ENCODE results near the gene ACSF3.
A peak's percentile ranks its signal among the peaks of the same experiment; 100 is the strongest.

The ACSF3 gene

DNA sequence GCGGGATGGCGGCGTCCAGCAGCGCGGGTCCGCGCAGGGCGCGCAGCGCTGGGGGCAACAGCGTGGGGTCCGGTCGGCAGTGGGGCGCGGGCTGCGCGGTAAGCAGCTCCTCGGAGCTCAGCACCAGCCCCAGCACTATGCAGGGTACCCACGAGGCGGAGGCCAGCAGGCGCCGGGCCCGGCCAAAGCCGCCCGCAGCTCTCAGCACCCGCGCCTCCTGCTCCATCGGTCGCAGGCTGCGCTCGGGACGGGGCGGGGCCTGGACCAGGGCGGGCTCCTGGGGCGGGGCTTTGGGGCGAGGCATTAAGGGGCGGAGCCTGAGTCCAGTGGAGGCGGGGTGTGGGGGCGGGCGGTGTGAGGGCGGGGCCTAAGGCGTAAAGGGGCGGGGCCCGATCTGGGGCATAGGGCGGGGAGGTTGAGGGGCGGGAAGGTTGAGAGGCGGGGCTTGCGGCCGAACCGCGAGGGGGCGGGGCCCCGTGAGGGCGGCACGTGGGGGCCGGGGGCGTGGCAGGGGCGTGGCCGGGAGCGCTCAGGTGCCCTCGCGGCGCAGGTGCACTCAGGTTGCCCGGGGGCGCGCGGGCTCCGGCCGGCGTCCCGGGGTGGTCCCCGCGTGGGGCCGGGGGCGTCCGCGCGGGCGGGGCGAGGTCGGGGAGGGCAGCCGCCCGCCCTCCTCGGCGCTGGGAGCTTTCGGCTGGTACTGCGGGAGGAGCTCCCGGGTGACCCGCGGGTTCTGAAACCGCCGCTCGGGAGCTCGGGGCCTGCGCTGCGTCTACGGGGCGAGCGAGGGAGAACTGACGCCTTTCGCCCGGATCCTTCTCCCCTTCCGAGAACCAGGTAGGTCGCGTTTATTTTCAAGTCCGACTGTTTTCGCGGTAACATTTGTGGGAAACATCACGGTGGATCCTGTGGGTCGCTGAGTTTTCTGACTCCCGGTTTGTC lies 108.1 kb downstream of the ACSF3 start:
- no CpG with 5 or more reads among the region's 111 CpGs for WGBS (ENCODE audit: extremely low coverage, insufficient coverage, insufficient read length)
- Histone ChIP-seq H3K4me2 (ENCODE audit: low read length) (peak overlapping the region; percentile 72), H3K23ac (ENCODE audit: low read length) (no peak overlapping the region)

GRCh38 chr16:89202422-89203215 lies 109.0 kb downstream of the ACSF3 start:
- Histone ChIP-seq H3K4ac (ENCODE audit: low read depth, low read length) (no peak overlapping the region), H2AFZ (ENCODE audit: insufficient read depth, low read length, poor library complexity) (no peak overlapping the region), H3K27me3 (ENCODE audit: insufficient read depth, low read length) (peaks cover 26% of the 10 kb centered on the region), H2BK120ac (ENCODE audit: insufficient read depth, low read length, poor library complexity) (no peak overlapping the region), H3K79me2 (ENCODE audit: control insufficient read depth, insufficient read depth, low read length, poor library complexity) (no peaks in the 10 kb centered on the region), H3K4me1 (ENCODE audit: control insufficient read depth in 1 of 2, insufficient read depth in 2 of 2, low read length in 2 of 2) (peaks cover 8 to 9% of the 10 kb centered on the region in 2 experiments), H4K8ac (ENCODE audit: low read depth, low read length) (no peak overlapping the region), H3K9me3 (ENCODE audit: insufficient read depth, low read depth, low read length) (peaks cover 7% of the 10 kb centered on the region), H3K79me1 (ENCODE audit: low read length) (no peaks in the 10 kb centered on the region), H4K12ac (ENCODE audit: low read depth, low read length) (no peak overlapping the region), H3K18ac (ENCODE audit: low read length) (no peak overlapping the region), H3K23ac (ENCODE audit: low read length) (no peak overlapping the region), H3K9ac (ENCODE audit: low read length) (no peak overlapping the region), H2BK5ac (ENCODE audit: low read depth, low read length, poor library complexity) (no peak overlapping the region), H3K14ac (ENCODE audit: low read length) (no peak overlapping the region), H3K27ac (ENCODE audit: low read depth, low read length) (no peak overlapping the region), H2AK5ac (ENCODE audit: low read length) (no peak overlapping the region), H4K91ac (ENCODE audit: low read depth, low read length) (no peak overlapping the region), H3K36me3 (ENCODE audit: control insufficient read depth in 1 of 2, insufficient read depth in 2 of 2, low read length in 2 of 2) (no peaks in the 10 kb centered on the region), H3K4me3 (ENCODE audit: low read depth, low read length) (no peak overlapping the region), H3K4me2 (ENCODE audit: low read length) (no peak overlapping the region), H2BK12ac (ENCODE audit: low read length) (no peak overlapping the region)
- no CpG with 5 or more reads among the region's 49 CpGs for WGBS (ENCODE audit: extremely low coverage, insufficient coverage, insufficient read length)
- no peak for DNase-seq

More for the DNA sequence above, 108.1 kb downstream of the ACSF3 start:
- no peak overlapping the region for H3K18ac ChIP-seq (ENCODE audit: low read length)
- H3K36me3 ChIP-seq (ENCODE audit: control insufficient read depth in 1 of 2, insufficient read depth in 2 of 2, low read length in 2 of 2), result no peaks in the 10 kb centered on the region
- peak overlapping the region; percentile 2 for H3K4me3 ChIP-seq (ENCODE audit: low read depth, low read length)
- H2AK5ac ChIP-seq (ENCODE audit: low read length), result no peak overlapping the region
- H3K4ac ChIP-seq (ENCODE audit: low read depth, low read length), result no peak overlapping the region
- H3K79me2 ChIP-seq (ENCODE audit: control insufficient read depth, insufficient read depth, low read length, poor library complexity), result no peaks in the 10 kb centered on the region
- no peak overlapping the region for H2BK12ac ChIP-seq (ENCODE audit: low read length)
- H2AFZ ChIP-seq (ENCODE audit: insufficient read depth, low read length, poor library complexity), result no peak overlapping the region
- DNase-seq, result peak; percentile 64 to 81
- H3K27me3 ChIP-seq (ENCODE audit: insufficient read depth, low read length), result peaks cover 26% of the 10 kb centered on the region
- H3K14ac ChIP-seq (ENCODE audit: low read length), result no peak overlapping the region
- no peak overlapping the region for H3K27ac ChIP-seq (ENCODE audit: low read depth, low read length)
- H3K9me3 ChIP-seq (ENCODE audit: insufficient read depth, low read depth, low read length), result peaks cover 7% of the 10 kb centered on the region
- no peak overlapping the region for H3K9ac ChIP-seq (ENCODE audit: low read length)
- H3K79me1 ChIP-seq (ENCODE audit: low read length), result no peaks in the 10 kb centered on the region
- peaks cover 8 to 9% of the 10 kb centered on the region in 2 experiments for H3K4me1 ChIP-seq (ENCODE audit: control insufficient read depth in 1 of 2, insufficient read depth in 2 of 2, low read length in 2 of 2)
- H4K12ac ChIP-seq (ENCODE audit: low read depth, low read length), result no peak overlapping the region
- no peak overlapping the region for H2BK120ac ChIP-seq (ENCODE audit: insufficient read depth, low read length, poor library complexity)
- H4K8ac ChIP-seq (ENCODE audit: low read depth, low read length), result no peak overlapping the region
- no peak overlapping the region for H2BK5ac ChIP-seq (ENCODE audit: low read depth, low read length, poor library complexity)
- no peak overlapping the region for H4K91ac ChIP-seq (ENCODE audit: low read depth, low read length)
